ENCODE results near the gene NF2. TPM values are rescaled to one million over a fixed set of nuclear protein-coding genes. Genes with fewer than 3 reads are reported as not detected.

Gene NF2
- total and polyA plus RNA-seq, 2 of the 8 experiments (the other 6 are each of a cell fraction or from before 2014, with no cell fraction given), result 17.6 to 53.6 TPM

- H2BK20ac ChIP-seq (ENCODE audit: low read length), result 0 out of 2 replicates have a peak overlapping the region, but pooled peaks have one; percentile 32
- no peak for TF ChIP-seq NRF1 (IDR thresholded peaks at IDR 0.05; ENCODE audit: low read depth, low read length)
- TF ChIP-seq FOSL1 (IDR thresholded peaks at IDR 0.05; ENCODE audit: insufficient read depth, low read depth, low read length), result no peak
- 0 out of 2 replicates have a peak, but pooled peaks have one; percentile 5 for TF ChIP-seq CEBPB (IDR thresholded peaks at IDR 0.05; ENCODE audit: low read depth, low read length)
- no peak for TF ChIP-seq SIN3A (conservative IDR thresholded peaks at IDR 0.05 in 1 of 2, IDR thresholded peaks at IDR 0.05 in 1 of 2; ENCODE audit: low read depth in 1 of 2, low read length in 2 of 2)
- no peak for TF ChIP-seq BRCA1 (IDR thresholded peaks at IDR 0.05; ENCODE audit: low read depth, low read length)
- TF ChIP-seq POLR2AphosphoS5 (IDR thresholded peaks at IDR 0.05; ENCODE audit: low read depth, low read length), result no peak
- no peak for TF ChIP-seq JUN (IDR thresholded peaks at IDR 0.05; ENCODE audit: low read depth, low read length)
- no peak for TF ChIP-seq TCF12 (IDR thresholded peaks at IDR 0.05; ENCODE audit: low read depth, low read length)
- TF ChIP-seq SP2 (IDR thresholded peaks at IDR 0.05; ENCODE audit: low read length), result no peak
- peak overlapping the region in 3 of 4 experiments; percentile 16 to 42 (median 32); a peak in 5 of 8 replicates for H3K4me3 ChIP-seq (ENCODE audit: extremely low read depth in 1 of 4, insufficient read depth in 2 of 4, low read depth in 3 of 4, low read length in 4 of 4)
- no peak for DNase-seq (ENCODE audit: low read depth in 1 of 2, low spot score in 2 of 2)
- no peak overlapping the region for H3K27ac ChIP-seq (ENCODE audit: low read depth, low read length)
- CTCF ChIA-PET (ENCODE audit: partially characterized antibody), result interaction anchor here (0.9 to 4.8 kb wide), 12 partner anchors 12 to 385 kb away, joined by 3 to 60 read pairs (median 5); no protein-coding TSS in a partner anchor
- peaks cover 0 to 30% (median 12%) of the 10 kb centered on the region in 4 experiments; a peak in 3 of 7 replicates for H3K27me3 ChIP-seq (replicated peaks in 1 of 4; ENCODE audit: control insufficient read depth in 3 of 4, extremely low read depth in 1 of 4, insufficient read depth in 3 of 4, low read length in 3 of 4)
- no peaks in the 10 kb centered on the region for H3K79me1 ChIP-seq (ENCODE audit: low read depth, low read length)
- no peak overlapping the region for H3K4ac ChIP-seq (replicated peaks; ENCODE audit: insufficient read length, low read depth, low read length)
- H3K36me3 ChIP-seq (ENCODE audit: control insufficient read depth in 2 of 4, insufficient read depth in 4 of 4, low read length in 3 of 4), result no peaks in the 10 kb centered on the region
- H4K5ac ChIP-seq (ENCODE audit: insufficient read length, low read depth, low read length), result no peak overlapping the region
- H2BK120ac ChIP-seq (replicated peaks; ENCODE audit: low read depth, low read length), result no peak overlapping the region
- no peak overlapping the region for H3K23ac ChIP-seq (ENCODE audit: insufficient read length)
- H4K91ac ChIP-seq (replicated peaks; ENCODE audit: insufficient read length, low read length), result no peak overlapping the region
- no peak overlapping the region for H2BK15ac ChIP-seq (ENCODE audit: low read length)
- no peak for FAIRE-seq
- H3K14ac ChIP-seq (ENCODE audit: insufficient read length), result no peak overlapping the region
- POLR2A ChIA-PET (ENCODE audit: partially characterized antibody), result interaction anchor here (0.7 to 4.3 kb wide), 3 partner anchors 10 to 63 kb away, joined by 3 to 13 read pairs (median 3); no protein-coding TSS in a partner anchor
- peak overlapping the region in 1 of 4 experiments; percentile 35; a peak in 1 of 7 replicates for H3K9ac ChIP-seq (replicated peaks in 1 of 4; ENCODE audit: extremely low read depth in 1 of 4, low read depth in 3 of 4, low read length in 3 of 4)
- peaks cover 9 to 55% (median 47%) of the 10 kb centered on the region in 4 experiments for H3K4me1 ChIP-seq (replicated peaks in 1 of 4; ENCODE audit: control insufficient read depth in 3 of 4, insufficient read depth in 4 of 4, low read length in 3 of 4)
- no peaks in the 10 kb centered on the region for H3K9me3 ChIP-seq (ENCODE audit: insufficient read depth in 2 of 2, low read depth in 1 of 2, low read length in 1 of 2)
- H4K8ac ChIP-seq (ENCODE audit: extremely low read depth, insufficient read depth, low read length), result no peak overlapping the region
- peaks cover 5% of the 10 kb centered on the region in 2 experiments for H4K20me1 ChIP-seq (replicated peaks in 1 of 2; ENCODE audit: control insufficient read depth in 1 of 2, insufficient read depth in 2 of 2, low read length in 2 of 2)
- H3K56ac ChIP-seq (replicated peaks; ENCODE audit: insufficient read length, low read depth, low read length), result no peak overlapping the region
- H3K23me2 ChIP-seq (ENCODE audit: low read depth, low read length), result peaks cover 9% of the 10 kb centered on the region; the same call in 1 of the 2 replicates
- H2BK12ac ChIP-seq (ENCODE audit: low read depth, low read length), result peak overlapping the region; percentile 84; the same call in 1 of the 2 replicates
- no peaks in the 10 kb centered on the region for H3K79me2 ChIP-seq (ENCODE audit: control insufficient read depth in 1 of 2, insufficient read depth in 2 of 2, low read length in 2 of 2)
- H2AK5ac ChIP-seq (ENCODE audit: low read depth, low read length), result 0 out of 2 replicates have a peak overlapping the region, but pooled peaks have one; percentile 39
- H2AFZ ChIP-seq (ENCODE audit: low read length), result no peak overlapping the region
- peak overlapping the region; percentile 58 to 65 for H3K4me2 ChIP-seq (ENCODE audit: insufficient read depth in 1 of 2, low read depth in 2 of 2, low read length in 2 of 2)
- 25% methylated on average over 18 of the region's 19 CpGs; no CpG with 5 or more reads in 1 of the 2 experiments for WGBS, 2 experiments (ENCODE audit: extremely low coverage in 1 of 2, insufficient coverage in 1 of 2, insufficient read length in 1 of 2, insufficient replicate concordance in 2 of 2, low coverage in 1 of 2, low lambda C conversion rate in 2 of 2, missing lambda C conversion rate in 1 of 2)
- H3K18ac ChIP-seq (ENCODE audit: extremely low read depth, low read length), result peak overlapping the region; percentile 87
- no peak overlapping the region for H2BK5ac ChIP-seq (ENCODE audit: low read depth, low read length)
These were observed 99.6 kb downstream of the NF2 start for GRCh38 chr22:29702931-29703501.
